H1 (cell line): Measurements from ENCODE around the gene ZNF746. TPM values are rescaled to one million over a fixed set of nuclear protein-coding genes. Genes with fewer than 3 reads are reported as not detected.

Source experiments
- EZH2 ChIP-seq: fragments of 200-600 bp; sonication (generic); IDR thresholded peaks from 2 replicates; pipeline ENCODE4 v1.7.1; 2012; ENCODE audit warnings: low read depth, mild to moderate bottlenecking, moderate library complexity, low read length, inconsistent platforms; ENCODE audit not compliant: severe bottlenecking
- polyA plus RNA-seq, 7 experiments: library from polyadenylated mRNA; depleted of rRNA in 3 of 7; stranded (reverse) in 5 of 7; unstranded in 2 of 7; fragments of >200 nt in 5 of 7; fragments of 200-250 nt in 2 of 7; gene quantifications; 1 replicate in 5 of 7; 2 replicates in 1 of 7; 4 replicates in 1 of 7; pipeline versions ENCODE4 v1.2.1 to v1.2.3, GENCODE V29; 2011 to 2013; ENCODE audit warnings: missing spikeins in 2 of 7, mixed read lengths in 2 of 7
- total RNA-seq: library from RNA; stranded (reverse); fragmentation: NEBNext Ultra II Directional; extraction: Animal tissue kit (Norgen Biotek cat#: 25700); gene quantifications from 2 replicates; pipeline ENCODE4 v1.2.1, GENCODE V29; 2021

The ZNF746 gene
- total and polyA plus RNA-seq, 2 of the 8 experiments (the other 6 are each of a cell fraction or from before 2014, with no cell fraction given) = 7.5 to 15.6 TPM

DNA sequence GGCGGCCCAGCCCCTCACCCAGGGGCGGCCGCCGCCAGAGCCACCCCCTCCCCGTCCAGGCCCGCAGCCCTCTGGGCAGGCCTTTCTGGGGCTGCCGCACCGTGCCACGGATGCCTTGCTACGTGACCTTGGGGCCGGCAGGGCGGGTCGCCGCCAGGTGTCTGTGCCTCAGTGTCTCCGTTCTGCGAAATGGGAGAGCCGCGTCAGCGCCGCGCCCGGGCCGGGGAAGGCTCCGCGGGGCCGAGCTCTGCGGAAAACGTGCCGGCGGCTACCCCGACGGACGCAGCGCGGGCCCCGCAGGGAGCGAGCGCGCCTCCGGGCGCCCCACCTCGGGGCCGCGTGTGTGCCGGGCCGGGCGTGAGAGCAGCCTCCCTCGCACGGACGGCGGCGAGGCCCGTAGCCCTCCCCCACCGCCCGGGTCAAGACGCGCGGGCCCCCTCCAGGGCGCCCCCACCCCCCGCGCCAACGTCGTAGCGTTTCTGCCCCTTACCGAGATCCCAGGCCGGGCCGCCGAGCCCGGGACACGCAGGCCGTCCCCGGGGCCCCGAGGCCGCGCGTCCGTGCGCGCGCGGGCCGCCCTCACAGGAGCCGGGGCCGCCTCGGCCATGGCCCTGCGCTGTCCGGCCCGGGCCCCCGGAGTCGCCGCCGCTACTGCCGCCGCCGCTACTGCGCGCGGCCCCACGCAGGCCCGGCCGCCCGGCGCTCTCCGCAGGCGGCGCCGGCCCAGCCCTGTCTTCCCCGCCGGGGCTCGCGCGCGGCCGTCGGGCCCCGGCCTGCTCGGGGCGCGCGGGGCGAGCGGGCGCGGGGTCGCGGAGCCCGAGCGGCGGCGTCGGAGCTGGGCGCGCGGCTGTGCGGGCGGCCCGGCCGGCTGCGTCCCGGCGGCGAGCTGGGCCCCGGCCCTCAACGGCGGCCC lies 37.8 kb downstream of the ZNF746 start (continued):
- TF ChIP-seq EZH2 = no peak
